NCI-H748 (cell line): ENCODE measurements around the gene LY9.

Source experiments
- DNase-seq: peaks from one replicate; lab custom pipeline; 2025; ENCODE audit not compliant: unreplicated experiment; lab: John Stamatoyannopoulos, UW

LY9 gene, protein sequence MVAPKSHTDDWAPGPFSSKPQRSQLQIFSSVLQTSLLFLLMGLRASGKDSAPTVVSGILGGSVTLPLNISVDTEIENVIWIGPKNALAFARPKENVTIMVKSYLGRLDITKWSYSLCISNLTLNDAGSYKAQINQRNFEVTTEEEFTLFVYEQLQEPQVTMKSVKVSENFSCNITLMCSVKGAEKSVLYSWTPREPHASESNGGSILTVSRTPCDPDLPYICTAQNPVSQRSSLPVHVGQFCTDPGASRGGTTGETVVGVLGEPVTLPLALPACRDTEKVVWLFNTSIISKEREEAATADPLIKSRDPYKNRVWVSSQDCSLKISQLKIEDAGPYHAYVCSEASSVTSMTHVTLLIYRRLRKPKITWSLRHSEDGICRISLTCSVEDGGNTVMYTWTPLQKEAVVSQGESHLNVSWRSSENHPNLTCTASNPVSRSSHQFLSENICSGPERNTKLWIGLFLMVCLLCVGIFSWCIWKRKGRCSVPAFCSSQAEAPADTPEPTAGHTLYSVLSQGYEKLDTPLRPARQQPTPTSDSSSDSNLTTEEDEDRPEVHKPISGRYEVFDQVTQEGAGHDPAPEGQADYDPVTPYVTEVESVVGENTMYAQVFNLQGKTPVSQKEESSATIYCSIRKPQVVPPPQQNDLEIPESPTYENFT

DNA sequence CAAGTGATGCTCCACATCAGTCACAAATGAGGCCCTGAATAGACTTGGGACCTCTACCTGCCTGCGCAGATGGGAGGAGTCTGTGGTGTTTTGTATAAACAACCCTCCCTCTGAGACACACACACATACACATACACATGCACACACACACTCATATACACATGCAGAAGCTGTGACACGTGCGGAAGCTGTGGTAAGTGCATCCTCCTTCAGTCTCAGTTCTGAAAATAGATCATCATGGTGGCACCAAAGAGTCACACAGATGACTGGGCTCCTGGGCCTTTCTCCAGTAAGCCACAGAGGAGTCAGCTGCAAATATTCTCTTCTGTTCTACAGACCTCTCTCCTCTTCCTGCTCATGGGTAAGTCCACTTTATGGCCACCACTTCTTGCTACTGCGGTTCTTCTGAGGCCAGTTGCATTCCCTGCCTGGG is at the start of gene LY9:
TSS of gene LY9 (plus strand) at position 224 of the 433 bp plus-strand sequence. CDS start at position 238, 14 bp downstream.
- DNase-seq, result no peak

DNA sequence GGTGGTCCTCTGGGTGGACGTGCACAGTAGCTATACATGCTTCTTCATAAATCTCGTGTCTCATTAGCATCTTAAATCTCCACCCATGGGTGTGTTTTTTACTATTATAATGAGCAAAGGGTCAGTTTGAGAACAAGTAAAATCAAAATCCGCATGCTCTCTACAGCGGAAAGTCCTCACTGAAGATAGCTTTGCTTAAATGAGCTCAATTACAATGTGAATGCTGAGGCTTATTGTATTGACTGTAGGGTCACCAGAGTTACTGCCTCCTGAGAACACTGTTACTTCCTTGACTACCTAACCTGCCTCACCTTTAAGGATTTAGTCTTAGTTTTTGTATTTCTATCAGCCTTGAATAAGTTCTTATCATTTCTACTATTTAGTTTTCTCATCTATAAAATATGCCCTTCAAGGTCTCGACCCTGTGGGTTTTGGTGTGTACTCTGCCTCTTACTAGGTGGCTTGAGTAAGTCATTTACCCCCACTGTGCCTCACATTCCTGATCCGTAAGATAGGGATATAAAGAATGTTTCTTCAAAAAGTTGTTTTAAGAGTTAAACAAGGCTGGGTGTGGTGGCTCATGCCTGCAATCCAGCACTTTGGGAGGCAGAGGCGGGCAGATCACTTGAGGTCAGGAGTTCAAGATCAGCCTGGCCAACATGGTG is 49.0 kb upstream of the LY9 start:
- DNase-seq, result no peak

DNA sequence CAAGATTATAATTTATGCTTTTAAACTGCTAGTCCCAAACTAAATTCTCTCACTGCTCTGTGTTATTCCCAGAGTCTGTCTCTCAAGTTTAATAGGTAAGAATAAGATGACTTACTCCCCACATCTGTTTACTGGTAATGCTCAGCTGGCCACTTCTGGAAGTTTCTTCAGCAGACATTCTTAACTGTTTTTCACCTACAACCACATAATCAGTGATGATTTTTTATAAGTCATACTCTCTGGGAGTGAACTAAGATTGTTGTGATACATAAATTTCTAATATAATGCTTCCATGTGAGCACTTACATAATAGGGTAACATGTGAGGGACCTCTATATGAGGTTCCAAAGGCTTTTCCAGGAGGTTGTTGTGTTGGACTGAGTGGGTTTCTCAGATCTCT is 48.3 kb upstream of the LY9 start:
- DNase-seq, result no peak

DNA sequence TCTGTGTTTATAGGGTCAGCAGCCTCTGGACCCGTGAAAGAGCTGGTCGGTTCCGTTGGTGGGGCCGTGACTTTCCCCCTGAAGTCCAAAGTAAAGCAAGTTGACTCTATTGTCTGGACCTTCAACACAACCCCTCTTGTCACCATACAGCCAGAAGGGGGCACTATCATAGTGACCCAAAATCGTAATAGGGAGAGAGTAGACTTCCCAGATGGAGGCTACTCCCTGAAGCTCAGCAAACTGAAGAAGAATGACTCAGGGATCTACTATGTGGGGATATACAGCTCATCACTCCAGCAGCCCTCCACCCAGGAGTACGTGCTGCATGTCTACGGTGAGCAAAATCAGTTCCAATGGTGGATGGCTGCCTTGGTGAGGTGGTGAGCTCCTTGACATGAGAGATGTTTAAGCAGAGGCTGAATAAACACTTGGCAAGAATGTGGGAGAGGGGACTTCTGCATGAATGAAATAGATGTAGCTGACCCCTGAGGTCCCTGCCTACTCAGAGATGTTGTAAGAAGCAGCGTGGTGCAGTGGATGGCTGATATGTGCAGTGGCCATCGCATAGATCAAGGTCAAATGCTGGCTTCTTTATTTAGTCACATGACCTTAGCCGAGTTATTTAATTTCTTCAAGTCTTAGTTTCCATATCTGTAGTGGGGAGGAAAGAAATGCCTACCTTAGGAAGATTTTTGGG is 47.6 kb upstream of the LY9 start:
- DNase-seq, result no peak

DNA sequence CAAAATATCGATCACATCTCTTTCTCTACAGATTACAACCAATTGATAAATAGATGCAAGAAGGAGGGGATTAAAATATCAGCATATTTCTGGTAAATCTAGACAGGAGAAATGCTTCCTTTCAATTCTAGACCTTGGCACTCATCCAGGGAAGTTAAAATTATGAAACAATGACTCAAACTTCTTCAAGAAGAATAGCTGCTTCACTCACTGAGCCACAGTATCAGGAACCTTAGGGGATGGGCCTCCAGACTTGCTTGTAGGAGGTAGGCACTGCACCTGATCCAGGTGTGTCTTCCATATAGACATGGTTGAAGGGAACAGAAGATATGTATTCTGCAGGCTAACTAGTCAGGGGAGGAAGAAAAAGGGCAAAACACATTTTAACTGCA is 47.1 kb upstream of the LY9 start:
- DNase-seq, result no peak

DNA sequence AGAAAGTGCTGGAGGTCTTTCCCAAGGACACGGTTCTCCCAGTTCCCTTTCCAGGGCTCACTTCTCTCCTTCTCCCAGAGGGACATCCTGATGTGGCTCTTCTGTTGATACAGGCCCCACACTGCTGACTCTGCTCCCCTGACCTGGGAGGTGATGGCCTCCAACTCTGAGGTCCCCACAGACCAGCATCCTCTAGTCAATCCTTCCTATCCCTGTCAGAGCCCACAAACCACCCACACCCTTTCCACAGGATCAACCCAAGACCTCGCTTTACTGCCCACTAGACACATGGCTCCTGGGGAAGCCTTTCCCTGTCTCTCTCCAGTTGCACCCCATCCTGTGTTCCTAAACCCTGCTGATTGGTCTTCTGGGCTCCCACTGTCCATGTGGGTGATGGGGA is 45.4 kb upstream of the LY9 start:
- DNase-seq, result no peak

DNA sequence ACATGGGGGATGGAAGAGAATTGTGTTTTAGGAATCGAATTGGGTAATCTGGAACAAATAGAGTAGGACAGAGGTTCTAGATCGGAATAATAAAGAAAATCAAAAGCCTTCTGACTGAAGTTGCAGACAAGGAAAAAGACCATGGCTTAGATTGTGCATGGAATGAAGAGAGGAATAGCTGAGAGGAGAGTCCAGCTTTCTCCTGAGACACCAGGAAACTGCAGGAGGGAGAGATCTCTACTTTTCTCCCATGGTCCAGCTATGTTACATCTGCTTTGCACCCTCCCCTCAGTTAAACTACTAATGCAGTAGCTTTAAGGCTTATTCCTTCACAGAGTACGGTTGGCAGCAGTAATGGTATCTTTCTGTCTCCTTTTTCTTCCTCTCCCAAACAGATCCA is 43.6 kb upstream of the LY9 start:
- no peak for DNase-seq

DNA sequence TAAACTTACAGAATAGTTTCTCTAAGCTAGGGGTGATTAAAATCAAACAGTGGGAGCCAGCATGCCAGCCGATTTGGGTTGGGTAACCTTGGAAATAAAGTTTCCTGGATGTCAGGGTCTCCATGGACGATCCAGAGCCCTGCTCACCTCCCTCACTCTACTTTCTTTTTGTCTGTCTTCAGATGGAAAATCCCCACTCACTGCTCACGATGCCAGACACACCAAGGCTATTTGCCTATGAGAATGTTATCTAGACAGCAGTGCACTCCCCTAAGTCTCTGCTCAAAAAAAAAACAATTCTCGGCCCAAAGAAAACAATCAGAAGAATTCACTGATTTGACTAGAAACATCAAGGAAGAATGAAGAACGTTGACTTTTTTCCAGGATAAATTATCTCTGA is 43.0 kb upstream of the LY9 start:
- no peak for DNase-seq

DNA sequence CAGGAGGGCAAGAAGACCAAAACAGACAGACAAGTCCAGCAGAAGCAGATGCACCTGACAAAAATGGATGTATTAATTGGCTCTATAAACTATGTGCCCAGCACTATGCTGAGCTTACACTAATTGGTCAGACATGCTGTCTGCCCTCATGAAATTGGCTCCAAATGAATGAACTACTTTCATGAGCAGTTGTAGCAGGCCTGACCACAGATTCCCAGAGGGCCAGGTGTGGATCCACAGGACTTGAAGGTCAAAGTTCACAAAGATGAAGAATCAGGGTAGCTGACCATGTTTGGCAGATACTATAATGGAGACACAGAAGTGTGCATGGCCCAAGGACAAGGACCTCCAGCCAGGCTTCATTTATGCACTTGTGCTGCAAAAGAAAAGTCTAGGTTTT is 42.4 kb upstream of the LY9 start:
- DNase-seq, result no peak

DNA sequence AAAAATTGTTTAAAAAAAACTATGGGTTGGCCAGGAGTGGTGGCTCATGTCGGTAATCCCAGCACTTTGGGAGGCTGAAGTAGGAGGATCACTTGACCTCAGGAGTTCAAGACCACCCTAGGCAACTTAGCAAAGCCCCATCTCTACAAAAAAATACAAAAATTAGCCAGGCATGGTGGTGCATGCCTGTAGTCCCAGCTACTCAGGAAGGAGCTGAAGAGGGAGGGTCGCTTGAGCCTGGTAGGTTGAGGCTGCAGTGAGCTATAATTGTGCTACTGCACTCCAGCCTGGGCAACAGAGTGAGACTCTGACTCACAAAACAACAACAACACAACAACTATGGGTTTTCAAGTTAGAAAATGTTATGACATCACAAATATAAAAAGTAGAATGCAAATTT is 40.5 kb upstream of the LY9 start:
- DNase-seq, result no peak

DNA sequence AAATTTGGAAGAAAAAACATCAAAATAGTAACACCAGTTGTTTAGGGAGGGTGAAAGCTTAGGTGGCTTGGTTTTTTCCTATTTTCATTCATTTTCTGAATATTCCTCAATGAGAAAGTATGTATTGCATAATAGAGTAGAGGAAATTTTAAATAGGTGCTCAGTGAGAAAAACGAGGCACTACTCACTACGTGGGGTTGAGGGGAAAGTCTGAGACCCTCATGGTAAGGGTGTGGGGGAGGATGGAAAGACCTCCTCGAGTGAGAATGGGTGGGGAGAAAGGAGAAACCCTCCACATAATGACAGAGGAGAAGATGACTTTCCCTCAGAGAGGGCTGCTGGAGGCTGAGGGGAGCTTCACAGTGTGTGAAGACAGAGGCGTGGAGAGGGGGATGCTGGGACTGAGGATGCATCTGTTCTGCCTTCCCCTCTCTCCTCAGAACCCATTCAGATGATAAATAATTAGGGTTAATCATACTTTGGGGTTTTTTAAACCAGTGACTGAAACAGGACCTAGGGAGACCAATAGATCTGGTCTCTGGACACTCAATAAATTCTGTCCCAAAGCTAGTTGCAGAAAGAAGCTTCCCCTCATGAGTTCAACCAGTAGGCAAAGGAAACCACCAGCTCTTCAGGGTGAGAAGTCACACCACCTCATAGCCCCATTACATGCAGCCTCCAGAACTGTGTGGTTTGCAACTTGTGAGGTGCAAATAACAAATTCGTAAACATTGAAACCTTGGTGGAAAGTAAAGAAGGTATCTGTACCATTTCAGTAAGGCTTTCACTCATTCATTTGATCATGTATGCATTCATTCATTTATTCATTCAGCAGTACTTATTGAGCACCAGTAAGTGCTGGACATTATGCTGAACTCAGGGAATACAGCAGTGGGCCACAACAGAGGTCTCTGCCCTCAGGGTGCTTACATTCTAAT is 39.8 kb upstream of the LY9 start:
- DNase-seq, result no peak

DNA sequence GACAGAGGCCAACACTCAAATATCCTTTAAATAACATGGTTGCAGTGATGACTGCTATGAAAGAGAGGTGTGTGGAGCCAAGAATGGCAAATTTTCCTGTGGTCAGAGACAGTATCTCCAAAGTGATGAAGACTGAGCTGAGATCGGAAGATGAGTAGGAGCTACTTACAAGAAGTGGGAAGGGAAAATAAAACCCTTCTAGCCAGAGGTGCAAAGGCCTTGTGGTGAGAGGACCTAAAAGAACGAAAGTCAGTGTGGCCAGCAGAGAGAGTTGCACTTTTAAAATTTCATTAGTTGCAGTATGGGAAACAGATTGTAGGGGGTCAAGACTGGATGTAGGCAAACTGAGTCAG is 39.1 kb upstream of the LY9 start:
- DNase-seq, result no peak

DNA sequence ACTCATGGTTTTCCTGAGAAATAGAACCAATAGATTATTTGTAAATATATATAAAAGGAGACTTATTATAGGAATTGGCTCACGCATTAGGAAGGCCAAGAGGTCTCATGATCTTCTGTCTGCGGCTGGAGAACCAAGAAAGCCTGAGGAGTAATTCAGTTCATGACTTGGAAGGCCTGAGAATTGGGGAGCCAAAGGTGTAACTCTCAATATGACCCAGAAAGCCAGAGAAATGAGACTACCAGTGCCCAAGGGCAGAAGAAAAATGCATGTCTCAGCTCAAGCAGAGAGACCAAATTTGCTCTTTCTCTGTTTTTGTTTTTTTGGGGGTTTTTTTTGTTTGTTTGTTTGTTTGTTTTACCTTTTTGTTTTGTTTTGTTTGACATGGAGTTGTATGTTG is 37.5 kb upstream of the LY9 start:
- DNase-seq, result no peak

DNA sequence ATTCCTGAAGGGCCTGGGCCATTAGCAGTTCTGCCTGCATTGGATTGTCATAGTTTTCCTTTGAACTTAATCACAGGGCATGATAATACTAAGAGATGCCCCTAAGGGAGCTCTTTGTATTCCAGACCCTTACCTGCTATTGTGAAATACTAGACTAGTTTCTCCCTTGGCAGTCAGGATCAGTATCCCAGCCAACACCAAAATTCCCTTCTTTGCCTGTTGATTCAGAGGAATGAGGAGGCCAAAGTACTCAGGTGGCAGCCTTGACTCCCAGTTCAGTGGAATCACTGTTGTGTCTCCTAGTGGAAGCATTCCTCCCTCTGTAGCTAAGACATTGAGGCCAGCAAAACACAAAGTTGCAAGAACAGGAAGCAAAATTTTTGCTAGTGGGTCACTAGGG is 36.2 kb upstream of the LY9 start:
- DNase-seq, result no peak

DNA sequence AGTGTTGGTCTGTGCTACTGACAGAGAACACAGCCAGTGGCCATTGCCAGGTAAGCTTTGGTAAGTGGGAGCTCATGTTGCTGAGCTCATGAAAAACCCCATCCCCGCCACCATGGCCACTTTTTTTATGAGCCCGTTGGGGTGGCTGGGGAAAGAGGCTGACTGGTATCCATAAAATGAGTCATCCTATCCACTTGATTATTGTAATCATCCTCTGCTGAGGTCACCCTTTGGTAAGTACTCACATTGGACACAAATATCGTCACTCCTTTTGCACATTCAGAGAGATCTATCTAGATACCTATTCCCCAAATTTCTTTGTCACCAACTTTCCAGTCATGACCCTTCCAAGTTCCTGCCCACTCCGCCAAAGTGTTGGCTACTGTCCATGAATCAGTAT is 34.9 kb upstream of the LY9 start:
- DNase-seq, result no peak

DNA sequence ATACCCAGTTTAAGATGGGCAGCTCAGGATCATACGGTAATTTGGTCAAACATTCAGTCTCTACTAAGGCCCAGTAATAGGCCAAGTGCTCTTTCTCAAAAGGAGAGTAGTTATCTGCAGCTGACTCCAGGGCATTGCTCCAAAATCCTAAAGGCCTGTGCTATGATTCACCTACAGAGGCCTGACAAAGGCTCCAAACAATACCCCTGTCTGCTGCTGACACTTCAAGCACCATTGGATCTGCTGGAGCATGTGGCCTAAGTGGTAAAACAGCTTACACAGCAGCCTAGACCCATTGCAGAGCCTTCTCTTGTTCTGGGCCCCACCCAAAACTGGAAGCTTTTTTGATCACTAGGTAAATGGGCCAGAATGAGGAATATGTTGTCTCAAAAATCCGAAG is 34.1 kb upstream of the LY9 start:
- no peak for DNase-seq

DNA sequence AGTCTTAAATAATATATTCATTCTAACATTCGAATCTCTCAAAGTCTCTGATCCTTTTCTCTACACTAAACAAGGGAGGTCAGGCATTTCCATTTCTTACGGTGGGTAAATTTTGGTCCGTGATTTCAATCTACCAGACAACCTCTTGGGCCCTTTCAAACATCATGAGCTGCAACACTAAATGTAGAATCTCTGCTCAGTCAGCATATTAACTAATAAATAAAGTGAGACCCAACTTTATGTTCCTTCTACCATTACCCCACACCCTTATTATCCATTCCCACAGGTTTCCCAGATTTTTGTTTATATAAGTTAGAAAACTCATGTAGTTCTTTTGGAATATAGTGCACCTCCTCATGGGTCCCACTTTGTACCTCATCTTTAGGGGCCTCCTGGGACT is 32.0 kb upstream of the LY9 start:
- no peak for DNase-seq

DNA sequence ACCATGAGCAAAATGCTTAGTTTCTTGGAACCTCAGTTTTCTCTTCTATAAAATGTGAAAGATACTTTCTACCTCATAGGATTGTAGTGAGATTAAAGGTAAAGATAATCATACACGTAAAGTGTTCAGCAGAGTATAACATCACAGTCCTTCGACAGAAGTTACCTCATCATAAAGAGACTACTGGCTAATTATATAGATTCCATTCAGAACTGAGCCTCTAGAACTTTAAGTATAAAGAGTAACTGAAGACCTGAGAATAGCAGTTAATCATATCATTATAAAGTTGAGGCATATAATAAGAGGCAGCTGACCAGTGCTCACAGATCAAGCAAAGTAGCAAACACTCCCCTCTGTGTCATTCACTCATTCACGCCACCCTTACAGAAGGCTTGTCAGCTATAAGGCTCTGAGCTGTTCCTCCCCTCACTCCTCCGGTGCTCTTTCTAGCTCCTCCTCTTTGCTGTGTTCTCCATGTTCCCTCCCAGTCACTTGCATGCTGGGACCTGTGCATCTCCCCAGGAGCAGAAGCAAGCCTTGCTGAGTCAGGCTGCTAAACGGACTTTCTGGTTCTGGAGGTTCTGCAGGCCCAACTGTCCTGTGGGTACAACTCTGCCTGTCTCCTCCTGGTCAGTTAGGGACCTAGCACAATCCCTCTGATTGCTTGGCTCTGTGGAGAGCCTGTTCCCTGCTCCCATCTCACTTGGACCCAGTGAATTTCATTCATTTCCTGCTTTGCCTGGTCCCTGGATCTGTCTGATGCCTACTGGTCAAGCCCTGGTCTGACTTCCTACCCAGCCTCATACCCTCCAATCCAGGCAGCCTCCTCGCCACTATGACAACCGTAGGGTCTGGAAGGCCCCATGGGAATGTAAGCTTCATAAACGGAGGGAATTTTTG is 28.3 kb upstream of the LY9 start:
- DNase-seq, result no peak

DNA sequence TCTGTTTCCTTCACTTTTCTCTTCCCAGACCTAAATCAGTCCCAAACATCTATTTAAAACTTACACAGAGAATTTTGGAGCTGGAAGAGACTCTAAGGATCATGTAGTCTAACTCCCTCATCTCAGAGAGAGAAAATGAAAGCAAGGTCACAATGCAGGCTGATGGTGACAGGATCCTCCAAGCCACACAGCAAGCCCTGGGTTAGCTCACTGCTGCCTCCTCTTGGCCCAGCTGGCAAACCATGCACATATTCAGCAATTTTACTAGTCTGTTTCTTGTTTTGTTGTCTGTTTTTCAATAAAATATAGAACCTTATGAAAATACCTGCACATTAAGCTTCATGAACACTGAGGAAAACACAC is 27.7 kb upstream of the LY9 start:
- no peak for DNase-seq

DNA sequence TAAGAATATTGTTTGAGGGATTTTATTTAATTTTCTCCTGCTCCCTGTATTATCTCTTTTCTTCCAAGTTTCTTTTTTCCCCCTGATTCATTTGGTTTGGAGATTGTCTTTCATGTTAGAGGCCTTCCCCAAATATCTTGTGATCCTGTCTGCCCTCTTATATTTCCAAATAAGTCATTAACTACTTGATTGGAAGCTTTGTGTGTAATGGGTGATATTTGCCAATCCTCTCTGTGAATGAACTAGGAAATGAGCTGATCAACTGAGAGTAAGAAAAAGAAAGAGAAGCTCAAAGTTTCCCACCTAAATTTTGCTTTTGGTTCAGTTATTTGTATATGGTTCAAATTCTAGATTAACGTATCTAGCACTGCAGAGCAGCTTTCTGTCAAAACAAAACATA is 23.6 kb upstream of the LY9 start:
- DNase-seq, result no peak
